MCF 10A (cell line): ENCODE results near the gene C6orf47. TPM values are rescaled to one million over a fixed set of nuclear protein-coding genes. Genes with fewer than 3 reads are reported as not detected.
A peak's percentile ranks its signal among the peaks of the same experiment; 100 is the strongest.

Experiments used
- BruUV-seq: library from RNA; stranded (reverse); fragments of 400-500 nt; replicated peaks from 2 replicates; lab custom pipeline; 2021; lab: Mats Ljungman, UMichigan
- CTCF ChIA-PET: fragments of 300-600 bp; sonication (Branson Sonifier 250); formaldehyde crosslinking; extraction: SDS; loops from one replicate; lab custom pipeline; 2021; ENCODE audit warnings: antibody characterized with exemption, inconsistent platforms; lab: Yijun Ruan, JAX
- POLR2A ChIA-PET: fragments of 300-600, 350-650 bp; sonication (Branson Sonifier 250); formaldehyde crosslinking; extraction: SDS; loops from one replicate; lab custom pipeline; 2020; ENCODE audit warnings: antibody characterized with exemption, inconsistent platforms; lab: Yijun Ruan, JAX
- DNase-seq: peaks from one replicate; pipeline ENCODE4 v3.0.0-alpha.2; 2018; ENCODE audit not compliant: unreplicated experiment
- H3K27ac Mint-ChIP-seq: one replicate; pipeline ENCODE4 v1.8.0; 2022; ENCODE audit warnings: mild to moderate bottlenecking, low read depth, mixed read lengths; ENCODE audit not compliant: unreplicated experiment
- H3K27me3 Mint-ChIP-seq: one replicate; pipeline ENCODE4 v1.8.0; 2022; ENCODE audit warnings: mixed read lengths; ENCODE audit not compliant: insufficient read depth, unreplicated experiment
- H3K36me3 Mint-ChIP-seq: one replicate; pipeline ENCODE4 v1.8.0; 2022; ENCODE audit warnings: mild to moderate bottlenecking, moderate library complexity, mixed read lengths; ENCODE audit not compliant: insufficient read depth, unreplicated experiment
- H3K4me1 Mint-ChIP-seq: one replicate; pipeline ENCODE4 v1.8.0; 2022; ENCODE audit warnings: mixed read lengths; ENCODE audit not compliant: insufficient read depth, unreplicated experiment
- H3K4me3 Mint-ChIP-seq: one replicate; pipeline ENCODE4 v1.8.0; 2022; ENCODE audit warnings: mild to moderate bottlenecking, moderate library complexity, mixed read lengths; ENCODE audit not compliant: unreplicated experiment
- H3K9me3 Mint-ChIP-seq: one replicate; pipeline ENCODE4 v1.8.0; 2022; ENCODE audit warnings: mixed read lengths; ENCODE audit not compliant: unreplicated experiment
- intact Hi-C: fragments of 100-400 bp; cut with micrococcal nuclease; formaldehyde crosslinking; loops from 2 replicates; pipeline ENCODE4 v1.14.1; 2022
- total RNA-seq: library from RNA; stranded (reverse); gene quantifications from 2 replicates; pipeline ENCODE4 v1.2.3, GENCODE V29; 2022
- TF ChIP-seq, protein P1 (sequence below): fragments of 200-600 bp; IDR thresholded peaks from one replicate; pipeline ENCODE4 v1.8.0; 2022; ENCODE audit warnings: antibody characterized with exemption, mild to moderate bottlenecking; ENCODE audit not compliant: unreplicated experiment

C6orf47 gene
- total RNA-seq, 1 experiment from 2014 or later, result 15.5 TPM

DNA sequence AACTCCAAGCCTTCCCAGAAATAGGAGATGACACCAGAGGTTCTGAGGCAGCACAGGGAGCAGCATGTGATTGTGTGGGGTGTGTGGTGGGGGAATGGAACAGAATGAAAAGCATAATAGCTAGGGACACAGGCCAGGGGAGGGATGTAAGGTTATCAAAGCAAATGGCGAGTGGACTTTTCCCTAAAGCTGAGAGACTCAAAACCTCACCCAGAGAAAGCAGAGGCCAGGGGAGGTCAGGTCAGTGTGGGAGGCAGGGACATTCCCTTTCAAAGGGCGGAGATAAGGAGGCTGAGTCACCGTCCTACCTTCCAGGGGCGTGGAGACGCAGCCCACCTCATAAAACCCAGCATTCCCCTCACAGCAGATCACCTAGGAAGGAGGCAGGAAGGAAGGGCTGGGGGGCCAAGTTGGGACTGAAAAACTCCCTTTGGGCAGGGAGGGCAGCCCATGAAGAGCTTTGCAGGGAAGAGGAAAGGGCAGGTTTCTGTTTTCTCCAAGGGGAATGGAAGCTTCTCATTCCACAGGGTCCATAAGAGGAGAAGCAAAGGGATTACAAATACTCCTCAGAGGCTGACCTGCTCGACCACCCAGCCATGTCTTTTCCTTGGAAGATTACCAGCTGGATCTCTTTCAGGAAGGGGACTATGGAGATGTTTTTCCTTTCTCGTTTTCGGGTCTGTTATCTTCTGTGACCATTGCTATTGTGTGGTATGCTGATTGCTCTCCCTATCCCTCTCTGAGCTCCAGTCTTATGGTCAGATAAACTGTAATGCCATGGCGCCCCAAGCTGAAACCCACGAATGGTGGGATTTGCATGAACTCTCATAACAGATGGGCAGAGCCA lies 29.9 kb upstream of the C6orf47 start:
- no TSS peak for BruUV-seq
- Mint-ChIP-seq H3K4me3 (no peak overlapping the region), H3K4me1 (peaks cover 6% of the 10 kb centered on the region), H3K27me3 (no peaks in the 10 kb centered on the region), H3K9me3 (no peaks in the 10 kb centered on the region), H3K36me3 (peaks cover 57% of the 10 kb centered on the region), H3K27ac (peak overlapping the region; percentile 33)
- CTCF ChIA-PET, result interaction anchor here (0.5 to 2.2 kb wide), 9 partner anchors 9 to 1918 kb away, joined by 3 to 9 read pairs (median 3); partner anchors contain the start of genes ABHD16A and LY6G5C
- intact Hi-C loops, result no loop called here
- DNase-seq, result no peak
- POLR2A ChIA-PET, result interaction anchor here (0.6 to 3.4 kb wide), 5 partner anchors 9 to 1008 kb away, joined by 3 to 19 read pairs (median 4); partner anchors contain the start of genes ABHD16A and LY6G5C
- TF ChIP-seq, protein P1, sequence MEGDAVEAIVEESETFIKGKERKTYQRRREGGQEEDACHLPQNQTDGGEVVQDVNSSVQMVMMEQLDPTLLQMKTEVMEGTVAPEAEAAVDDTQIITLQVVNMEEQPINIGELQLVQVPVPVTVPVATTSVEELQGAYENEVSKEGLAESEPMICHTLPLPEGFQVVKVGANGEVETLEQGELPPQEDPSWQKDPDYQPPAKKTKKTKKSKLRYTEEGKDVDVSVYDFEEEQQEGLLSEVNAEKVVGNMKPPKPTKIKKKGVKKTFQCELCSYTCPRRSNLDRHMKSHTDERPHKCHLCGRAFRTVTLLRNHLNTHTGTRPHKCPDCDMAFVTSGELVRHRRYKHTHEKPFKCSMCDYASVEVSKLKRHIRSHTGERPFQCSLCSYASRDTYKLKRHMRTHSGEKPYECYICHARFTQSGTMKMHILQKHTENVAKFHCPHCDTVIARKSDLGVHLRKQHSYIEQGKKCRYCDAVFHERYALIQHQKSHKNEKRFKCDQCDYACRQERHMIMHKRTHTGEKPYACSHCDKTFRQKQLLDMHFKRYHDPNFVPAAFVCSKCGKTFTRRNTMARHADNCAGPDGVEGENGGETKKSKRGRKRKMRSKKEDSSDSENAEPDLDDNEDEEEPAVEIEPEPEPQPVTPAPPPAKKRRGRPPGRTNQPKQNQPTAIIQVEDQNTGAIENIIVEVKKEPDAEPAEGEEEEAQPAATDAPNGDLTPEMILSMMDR, result no peak

DNA sequence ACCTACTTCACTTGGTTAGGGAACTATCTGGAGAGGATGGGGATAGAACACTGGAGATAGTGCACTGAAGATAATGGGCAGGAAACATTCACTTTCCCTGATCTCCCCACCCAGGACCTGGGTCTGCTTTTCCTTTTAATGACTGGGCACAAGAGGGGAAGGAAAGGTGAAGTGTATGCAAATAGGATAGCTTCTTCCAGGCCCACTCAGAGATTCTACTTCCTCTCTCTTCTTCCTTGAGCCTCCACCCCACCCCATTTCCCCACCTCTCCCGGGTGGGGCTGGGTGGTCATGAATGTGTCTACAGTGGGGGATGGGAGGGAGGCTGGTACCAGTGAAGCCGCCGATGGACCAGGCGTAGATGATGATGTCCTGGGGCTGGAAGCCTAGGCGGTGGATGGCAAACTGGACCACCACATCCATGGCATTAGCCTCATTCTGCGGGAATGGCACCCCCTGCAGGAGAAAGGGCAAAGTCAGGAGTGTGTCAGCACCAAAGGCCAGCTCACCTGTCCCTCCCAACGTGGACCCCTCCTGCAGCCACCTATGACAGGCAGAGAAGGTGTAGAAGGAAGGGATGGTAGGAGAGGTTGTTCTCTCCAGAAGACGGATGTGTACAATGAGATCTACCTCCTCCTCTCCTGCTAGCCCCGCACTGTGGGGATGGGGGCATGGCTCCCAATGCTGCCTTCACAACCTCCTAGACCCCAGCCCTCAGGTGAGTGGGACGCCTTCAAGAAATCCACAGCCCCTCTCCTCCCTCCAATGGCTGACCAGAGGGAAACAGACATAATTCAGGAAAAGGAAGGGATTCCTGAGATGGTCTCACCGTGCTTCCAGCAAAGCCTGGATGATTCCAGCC lies 28.9 kb upstream of the C6orf47 start:
- Mint-ChIP-seq H3K36me3 (peaks cover 54% of the 10 kb centered on the region), H3K27ac (no peak overlapping the region), H3K27me3 (no peaks in the 10 kb centered on the region), H3K9me3 (no peaks in the 10 kb centered on the region), H3K4me3 (no peak overlapping the region), H3K4me1 (peaks cover 6% of the 10 kb centered on the region)
- intact Hi-C loops, result no loop called here
- ChIA-PET POLR2A (interaction anchor here (0.7 to 1.0 kb wide), 2 partner anchors 9 to 38 kb away, joined by 3 read pairs; partner anchors contain the start of gene LY6G5C), CTCF (interaction anchor here (0.9 to 2.2 kb wide), 3 partner anchors 8 to 22 kb away, joined by 3 to 9 read pairs (median 3); partner anchors contain the start of gene LY6G5C)
- no TSS peak for BruUV-seq
- TF ChIP-seq, protein P1, result no peak
- no peak for DNase-seq

DNA sequence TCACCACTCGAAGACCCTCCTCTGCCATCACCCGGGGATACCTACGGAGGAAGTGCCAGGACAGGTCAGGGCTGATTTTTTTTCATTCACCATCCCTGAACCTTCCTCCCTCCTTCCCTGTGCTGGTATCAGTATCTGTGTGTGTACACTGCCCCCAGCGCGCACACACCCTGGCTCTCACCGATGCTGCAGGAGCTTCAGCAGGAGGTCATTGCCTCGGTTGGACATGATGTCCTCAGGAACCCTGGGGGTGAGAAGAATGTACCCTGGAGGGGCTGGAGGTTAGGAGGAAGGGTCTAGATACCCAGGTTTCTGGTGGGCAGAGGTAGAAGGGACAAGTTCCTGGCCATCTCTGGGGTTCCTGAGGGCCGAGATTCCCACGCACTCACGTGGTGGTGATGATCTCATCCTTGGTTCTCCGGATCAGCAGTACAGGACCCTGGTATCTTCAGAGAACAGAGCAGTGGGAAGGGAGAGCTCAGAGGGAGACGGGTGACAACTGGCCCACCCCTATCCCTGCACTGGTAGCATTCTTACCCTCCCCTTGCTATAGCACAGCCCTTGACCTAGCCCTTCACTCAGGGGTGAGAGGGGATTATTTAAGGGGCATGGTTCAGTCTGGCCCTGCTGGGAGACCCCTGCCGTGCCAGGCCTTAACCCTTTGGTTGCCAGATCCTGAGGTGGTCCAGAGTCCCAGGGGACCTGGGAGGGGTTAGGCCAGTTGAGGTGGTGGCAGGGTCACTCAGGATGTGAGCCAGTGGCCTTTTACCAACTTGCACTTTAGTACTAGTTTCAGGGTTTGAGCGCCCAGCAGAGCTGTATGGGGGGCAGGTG lies 27.5 kb upstream of the C6orf47 start:
- peaks cover 6% of the 10 kb centered on the region for H3K4me1 Mint-ChIP-seq
- peaks cover 42% of the 10 kb centered on the region for H3K36me3 Mint-ChIP-seq
- BruUV-seq, result no TSS peak
- CTCF ChIA-PET, result interaction anchor here (0.6 to 0.7 kb wide), 4 partner anchors 145 to 287 kb away, joined by 3 to 4 read pairs (median 3); no protein-coding TSS in a partner anchor
- POLR2A ChIA-PET, result interaction anchor here (0.7 kb wide), 1 partner anchor 27 kb away, joined by 3 read pairs; no protein-coding TSS in a partner anchor
- no peak for DNase-seq
- no peak overlapping the region for H3K4me3 Mint-ChIP-seq
- no peaks in the 10 kb centered on the region for H3K27me3 Mint-ChIP-seq
- H3K9me3 Mint-ChIP-seq, result no peaks in the 10 kb centered on the region
- no peak overlapping the region for H3K27ac Mint-ChIP-seq
- intact Hi-C loops, result no loop called here
- TF ChIP-seq, protein P1, result no peak
